ENCODE measurements around the gene FNDC3B.
"Not testable (repeated sequence)": the region's sequence is repeated elsewhere in the genome, so short reads cannot be mapped to it uniquely, and the experiment has no call there.

The FNDC3B gene

GRCh38 chr3:172074032-172074431 is 34.7 kb downstream of the FNDC3B start:
- no peak for DNase-seq (ENCODE audit: low spot score)

GRCh38 chr3:172074586-172074985 is 35.2 kb downstream of the FNDC3B start:
- DNase-seq (ENCODE audit: low spot score) = no peak

DNA sequence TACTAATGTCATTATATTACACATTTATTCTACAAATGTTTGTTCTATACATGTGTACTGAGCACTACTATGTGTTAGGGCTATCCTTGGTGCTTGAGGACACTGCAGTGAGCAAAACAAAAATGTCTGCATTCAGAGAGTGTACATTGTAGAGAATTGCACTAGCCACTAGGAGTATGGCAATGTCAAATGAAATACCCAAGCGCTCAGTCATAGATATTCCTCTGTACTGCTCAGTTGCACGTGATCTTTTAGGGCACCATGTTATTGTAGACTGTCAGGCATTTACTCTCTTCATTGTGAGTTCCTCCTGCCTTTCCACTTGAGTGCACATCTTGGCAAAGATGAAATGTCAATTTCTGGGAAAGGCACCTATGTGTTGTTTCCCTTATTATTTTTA is 36.8 kb downstream of the FNDC3B start:
- DNase-seq (ENCODE audit: low spot score) = no peak

GRCh38 chr3:172077197-172077757 is 37.9 kb downstream of the FNDC3B start:
- no peak for DNase-seq (ENCODE audit: low spot score)

GRCh38 chr3:172078244-172078643 is 38.9 kb downstream of the FNDC3B start:
- DNase-seq (ENCODE audit: low spot score) = no peak

GRCh38 chr3:172078721-172079120 is 39.3 kb downstream of the FNDC3B start:
- no peak for DNase-seq (ENCODE audit: low spot score)

GRCh38 chr3:172079326-172079976 is 40.1 kb downstream of the FNDC3B start:
- no peak for DNase-seq (ENCODE audit: low spot score)

DNA sequence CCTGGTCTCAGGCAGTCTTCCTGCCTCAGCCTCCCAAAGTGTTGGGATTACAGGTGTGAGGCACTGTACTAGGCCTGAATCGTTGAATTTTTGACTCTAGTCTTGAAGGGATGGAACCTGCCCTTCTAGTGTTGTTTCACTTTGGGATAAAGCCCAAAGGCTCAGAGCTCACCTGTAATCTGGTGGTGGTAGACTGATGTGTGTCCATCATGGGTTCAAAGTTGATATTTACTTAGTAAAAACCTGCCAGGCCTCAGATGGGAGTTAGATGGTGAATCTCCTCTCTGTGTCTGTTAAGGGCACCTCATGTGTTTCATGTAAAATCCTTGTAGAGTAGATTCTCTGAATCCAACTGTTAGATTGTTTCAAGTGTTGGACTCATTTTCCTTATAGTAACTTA is 41.1 kb downstream of the FNDC3B start:
- no peak for DNase-seq (ENCODE audit: low spot score)

DNA sequence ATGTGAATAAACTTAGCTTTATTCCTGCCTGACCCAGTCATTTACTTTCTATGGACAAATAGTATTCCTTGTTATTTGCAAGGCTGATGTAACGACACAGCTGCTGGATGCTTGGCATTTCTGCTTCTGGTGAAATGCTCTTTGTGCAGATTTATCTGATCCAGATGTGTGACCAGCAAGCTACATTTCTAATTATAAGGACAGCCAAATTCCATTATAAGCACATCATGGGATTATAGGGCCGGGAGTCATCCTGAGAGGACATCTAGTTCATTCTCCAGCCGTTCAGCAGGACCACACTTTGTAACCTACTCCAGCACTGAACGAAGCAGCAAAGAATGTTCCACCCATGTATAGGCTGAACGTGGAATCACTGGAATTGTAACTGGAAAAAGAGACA is 42.9 kb downstream of the FNDC3B start:
- no peak for DNase-seq (ENCODE audit: low spot score)

DNA sequence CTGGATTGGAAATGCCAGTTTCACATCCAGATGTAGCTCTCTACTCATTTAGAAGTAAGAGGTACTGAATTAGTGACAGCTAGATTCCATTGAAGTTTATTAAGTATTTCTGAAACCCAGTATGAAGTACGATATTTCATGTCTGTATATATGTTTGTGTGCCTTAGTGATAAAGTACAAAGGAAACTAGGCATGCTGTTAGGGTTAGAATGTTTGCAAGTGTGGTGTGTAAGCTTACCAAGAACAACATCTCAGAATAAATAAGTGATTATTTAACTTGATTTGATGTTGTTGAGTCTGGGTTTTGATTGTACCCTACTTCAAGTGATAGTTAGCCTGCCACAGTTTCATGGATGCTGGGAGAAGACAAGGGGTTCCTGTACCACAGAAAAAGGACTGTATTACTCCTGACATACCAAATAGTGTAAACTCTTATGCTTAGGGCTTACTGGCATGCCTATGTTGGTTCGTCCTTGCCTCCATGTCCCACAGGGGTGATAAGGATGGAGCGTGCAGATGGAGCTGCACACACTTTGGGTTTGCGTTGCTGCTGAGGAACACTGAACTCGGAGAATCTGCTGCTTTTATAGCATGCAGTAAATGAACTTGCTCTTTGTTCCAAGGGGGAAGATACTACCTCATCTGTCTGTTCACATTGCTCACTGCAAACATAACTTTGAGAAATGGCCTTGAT is 43.6 kb downstream of the FNDC3B start:
- DNase-seq (ENCODE audit: low spot score) = no peak

- no peak for DNase-seq (ENCODE audit: low spot score)
These were observed 44.6 kb downstream of the FNDC3B start for GRCh38 chr3:172083995-172084409.

GRCh38 chr3:172084871-172085556 is 45.6 kb downstream of the FNDC3B start:
- DNase-seq (ENCODE audit: low spot score) = no peak

DNA sequence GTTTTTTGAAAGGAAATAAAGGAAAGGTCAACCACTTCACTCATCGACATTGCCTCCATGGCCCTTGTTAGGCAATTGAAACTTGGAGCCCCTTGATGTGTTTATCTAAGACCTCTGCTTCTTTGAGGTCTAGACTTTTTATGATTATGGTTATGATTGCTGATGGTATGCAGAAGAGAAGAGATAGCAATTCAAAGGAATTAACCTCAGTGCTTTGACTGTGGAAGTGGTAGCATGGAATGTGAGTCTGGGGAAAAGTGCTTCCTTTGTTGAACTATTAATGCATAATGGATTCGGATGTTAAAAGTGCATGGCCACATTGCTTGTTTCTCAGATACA is 46.1 kb downstream of the FNDC3B start:
- no peak for DNase-seq (ENCODE audit: low spot score)

DNA sequence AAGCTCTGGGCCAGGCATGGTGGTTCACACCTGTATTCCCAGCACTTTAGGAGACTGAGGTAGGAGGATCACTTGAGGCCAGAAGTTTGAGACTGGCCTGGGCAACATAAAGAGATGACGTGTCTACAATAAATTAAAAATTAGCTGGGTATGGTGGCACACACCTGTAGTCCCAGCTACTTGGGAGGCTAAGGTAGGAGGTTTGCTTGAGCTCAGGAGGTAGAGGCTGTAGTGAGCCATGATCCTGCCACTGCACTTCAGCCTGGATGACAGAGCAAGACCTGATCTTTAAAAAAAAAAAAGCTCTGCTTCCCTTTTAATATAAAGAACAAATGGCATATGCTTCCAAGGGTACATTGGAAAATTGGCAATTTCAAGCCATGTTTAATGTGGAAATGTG is 46.7 kb downstream of the FNDC3B start:
- no peak for DNase-seq (ENCODE audit: low spot score)

DNA sequence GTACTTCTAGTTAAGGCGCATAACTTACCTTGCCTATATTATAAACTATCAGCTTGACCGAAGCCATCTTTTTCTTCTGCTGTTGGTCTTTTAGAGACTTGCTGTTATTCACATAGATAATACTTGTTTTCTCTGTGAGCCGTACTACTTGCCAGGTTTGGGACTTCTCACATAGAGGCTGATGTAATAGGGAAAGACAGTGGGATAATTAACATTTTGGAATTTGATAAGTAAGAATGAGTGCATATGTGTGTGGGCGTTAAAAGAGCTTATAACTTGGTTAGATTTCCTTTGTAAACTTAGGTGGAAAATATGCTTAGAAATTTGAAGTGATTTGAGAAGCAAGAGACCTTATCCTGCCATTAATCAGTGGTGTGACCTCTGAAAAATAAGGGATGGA is 47.8 kb downstream of the FNDC3B start:
- DNase-seq (ENCODE audit: low spot score) = no peak

- DNase-seq (ENCODE audit: low spot score) = no peak
These were observed 48.5 kb downstream of the FNDC3B start for GRCh38 chr3:172087602-172088580.

- DNase-seq (ENCODE audit: low spot score) = no peak
These were observed 49.9 kb downstream of the FNDC3B start for GRCh38 chr3:172089250-172089649.

- DNase-seq (ENCODE audit: low spot score) = no peak
These were observed 50.7 kb downstream of the FNDC3B start for GRCh38 chr3:172090035-172090434.

DNA sequence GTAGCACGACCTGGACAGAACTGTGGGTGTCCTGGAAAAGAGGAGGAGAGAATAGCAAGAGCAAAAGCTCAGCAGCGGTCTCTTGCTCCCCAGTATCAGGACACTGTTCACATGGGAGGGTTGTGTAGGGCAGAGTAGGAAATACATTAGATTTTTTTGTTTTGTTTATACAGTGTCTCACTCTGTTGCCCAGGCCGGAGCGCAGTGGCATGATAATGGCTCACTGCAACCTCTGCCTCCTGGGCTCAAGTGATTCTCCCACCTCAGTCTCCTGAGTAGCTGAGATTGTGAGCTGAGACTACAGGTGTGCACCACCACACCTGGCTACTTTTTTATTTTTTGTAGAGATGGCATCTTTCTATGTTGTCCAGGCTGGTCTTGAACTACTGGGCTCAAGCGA is 53.3 kb downstream of the FNDC3B start:
- DNase-seq (ENCODE audit: low spot score) = no peak

DNA sequence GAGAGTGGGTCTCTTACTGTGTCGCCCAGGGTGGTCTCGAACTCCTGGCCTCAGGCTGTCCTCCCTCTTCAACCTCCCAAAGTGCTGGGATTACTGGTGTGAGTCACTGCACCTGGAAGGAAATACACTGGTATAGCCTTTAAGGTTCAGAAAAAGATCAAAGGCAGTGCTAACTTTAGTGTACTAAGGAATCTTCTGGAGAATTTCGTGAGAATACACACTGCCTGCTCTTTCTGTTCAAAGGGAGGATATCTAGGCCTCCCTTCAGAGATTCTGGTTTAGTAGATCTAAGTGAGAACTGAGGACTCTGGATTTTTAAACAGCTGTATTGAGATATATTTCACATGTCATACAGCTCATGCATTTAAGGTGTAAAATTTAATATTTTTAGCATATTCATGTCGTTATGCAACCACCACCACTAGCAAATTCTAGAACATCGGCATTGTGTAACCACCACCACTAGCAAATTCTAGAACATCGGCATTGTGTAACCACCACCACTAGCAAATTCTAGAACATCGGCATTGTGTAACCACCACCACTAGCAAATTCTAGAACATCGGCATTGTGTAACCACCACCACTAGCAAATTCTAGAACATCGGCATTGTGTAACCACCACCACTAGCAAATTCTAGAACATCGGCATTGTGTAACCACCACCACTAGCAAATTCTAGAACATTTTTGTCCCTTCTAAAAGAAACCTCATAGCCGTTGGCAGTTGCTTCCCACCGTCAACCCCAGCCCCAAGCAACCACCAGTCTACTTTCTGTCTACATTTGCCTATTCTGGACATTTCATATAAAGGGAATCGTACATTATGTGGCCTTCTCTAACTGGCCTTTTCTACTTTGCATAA is 54.4 kb downstream of the FNDC3B start:
- not testable (repeated sequence) for DNase-seq (ENCODE audit: low spot score)

All from hematopoietic multipotent progenitor cell treated with erythropoietin and hydrocortisone succinate and interleukin-3 and kit ligand, for 15 days (in vitro differentiated cells).